Mononuclear cell (primary cell): ENCODE results near the gene SLC38A3. TPM values are rescaled to one million over a fixed set of nuclear protein-coding genes. Genes with fewer than 3 reads are reported as not detected.

Experiments used
- H3K27me3 ChIP-seq: 2 replicates; pipeline ENCODE4 v1.6.0; 2011; ENCODE audit warnings: low read length, control low read depth; ENCODE audit not compliant: insufficient read depth
- H3K4me1 ChIP-seq: 2 replicates; pipeline ENCODE4 v1.5.1; 2011; ENCODE audit warnings: mild to moderate bottlenecking, low read length, control low read depth; ENCODE audit not compliant: insufficient read depth
- H3K4me3 ChIP-seq: 2 replicates; pipeline ENCODE4 v1.5.1; 2011; ENCODE audit warnings: mild to moderate bottlenecking, low read length, moderate library complexity
- H3K9me3 ChIP-seq: 2 replicates; pipeline ENCODE4 v1.5.1; 2011; ENCODE audit warnings: low read depth, mild to moderate bottlenecking, control low read depth, low read length
- total RNA-seq: library from RNA; depleted of rRNA; stranded (reverse); fragments of >200 nt; gene quantifications from one replicate; pipeline ENCODE4 v1.2.3, GENCODE V29; 2012

SLC38A3 gene
- total RNA-seq: not detected

- peaks cover 30% of the 10 kb centered on the region for H3K27me3 ChIP-seq
These were observed at the start of gene SLC38A3 for GRCh38 chr3:50204804-50205412. Gene SLC38A3 (plus strand): TSS chr3:50205271. CDS start chr3:50214200, 8,929 bp downstream.

GRCh38 chr3:50155491-50155878 is 49.6 kb upstream of the SLC38A3 start:
- Histone ChIP-seq H3K9me3 (no peaks in the 10 kb centered on the region), H3K27me3 (peaks cover 30% of the 10 kb centered on the region), H3K4me1 (peaks cover 14% of the 10 kb centered on the region), H3K4me3 (no peak overlapping the region)

More at GRCh38 chr3:50204804-50205412, at the start of gene SLC38A3:
- peaks cover 9% of the 10 kb centered on the region for H3K4me1 ChIP-seq
- H3K4me3 ChIP-seq: no peak within 1 kb of the TSS
- no peaks in the 10 kb centered on the region for H3K9me3 ChIP-seq

GRCh38 chr3:50155891-50156290 is 49.2 kb upstream of the SLC38A3 start:
- peaks cover 14% of the 10 kb centered on the region for H3K4me1 ChIP-seq
- H3K27me3 ChIP-seq: peaks cover 30% of the 10 kb centered on the region
- no peaks in the 10 kb centered on the region for H3K9me3 ChIP-seq
- no peak overlapping the region for H3K4me3 ChIP-seq

- Histone ChIP-seq H3K9me3 (no peaks in the 10 kb centered on the region), H3K27me3 (peaks cover 30% of the 10 kb centered on the region), H3K4me1 (peaks cover 14% of the 10 kb centered on the region), H3K4me3 (no peak overlapping the region)
These were observed 48.2 kb upstream of the SLC38A3 start for GRCh38 chr3:50156549-50157493.

GRCh38 chr3:50157827-50158529 is 47.1 kb upstream of the SLC38A3 start:
- no peak overlapping the region for H3K4me3 ChIP-seq
- H3K4me1 ChIP-seq: peaks cover 14% of the 10 kb centered on the region
- no peaks in the 10 kb centered on the region for H3K9me3 ChIP-seq
- peaks cover 30% of the 10 kb centered on the region for H3K27me3 ChIP-seq

GRCh38 chr3:50158530-50159146 is 46.4 kb upstream of the SLC38A3 start:
- no peak overlapping the region for H3K4me3 ChIP-seq
- H3K27me3 ChIP-seq: peaks cover 24% of the 10 kb centered on the region
- H3K4me1 ChIP-seq: peaks cover 14% of the 10 kb centered on the region
- no peaks in the 10 kb centered on the region for H3K9me3 ChIP-seq

GRCh38 chr3:50160561-50160983 is 44.5 kb upstream of the SLC38A3 start:
- Histone ChIP-seq H3K27me3 (peaks cover 15% of the 10 kb centered on the region), H3K4me3 (no peak overlapping the region), H3K4me1 (peaks cover 4% of the 10 kb centered on the region), H3K9me3 (no peaks in the 10 kb centered on the region)

GRCh38 chr3:50161320-50161719 is 43.8 kb upstream of the SLC38A3 start:
- Histone ChIP-seq H3K27me3 (peaks cover 7% of the 10 kb centered on the region), H3K4me3 (no peak overlapping the region), H3K4me1 (no peaks in the 10 kb centered on the region), H3K9me3 (no peaks in the 10 kb centered on the region)

- Histone ChIP-seq H3K4me3 (no peak overlapping the region), H3K4me1 (no peaks in the 10 kb centered on the region), H3K9me3 (no peaks in the 10 kb centered on the region), H3K27me3 (no peaks in the 10 kb centered on the region)
These were observed 42.8 kb upstream of the SLC38A3 start for GRCh38 chr3:50162034-50162883.

- H3K4me1 ChIP-seq: no peaks in the 10 kb centered on the region
- H3K9me3 ChIP-seq: no peaks in the 10 kb centered on the region
- H3K4me3 ChIP-seq: no peak overlapping the region
- no peaks in the 10 kb centered on the region for H3K27me3 ChIP-seq
These were observed 41.3 kb upstream of the SLC38A3 start for GRCh38 chr3:50163572-50164455.

- H3K27me3 ChIP-seq: no peaks in the 10 kb centered on the region
- no peaks in the 10 kb centered on the region for H3K4me1 ChIP-seq
- H3K4me3 ChIP-seq: no peak overlapping the region
These were observed 40.6 kb upstream of the SLC38A3 start for GRCh38 chr3:50164481-50164880.

GRCh38 chr3:50164984-50165909 is 39.8 kb upstream of the SLC38A3 start:
- Histone ChIP-seq H3K4me1 (no peaks in the 10 kb centered on the region), H3K9me3 (no peaks in the 10 kb centered on the region), H3K27me3 (no peaks in the 10 kb centered on the region), H3K4me3 (no peak overlapping the region)

More at GRCh38 chr3:50164481-50164880, 40.6 kb upstream of the SLC38A3 start:
- no peaks in the 10 kb centered on the region for H3K9me3 ChIP-seq
